Neural progenitor cell (in vitro differentiated cells): Measurements from ENCODE around the gene SPINK6. TPM values are rescaled to one million over a fixed set of nuclear protein-coding genes. Genes with fewer than 3 reads are reported as not detected.

Source experiments
- DNase-seq: peaks from one replicate; pipeline ENCODE4 v3.0.0-alpha.2; 2016; ENCODE audit warnings: low spot score
- H2AFZ ChIP-seq: fragments of 200-600 bp; sonication (generic); replicated peaks from 2 replicates; pipeline ENCODE4 v1.6.1; 2016; ENCODE audit warnings: antibody characterized with exemption
- H3F3A ChIP-seq: fragments of 200-600 bp; sonication (generic); 2 replicates; pipeline ENCODE4 v1.6.1; 2016; ENCODE audit warnings: antibody characterized with exemption, low read depth
- H3K27ac ChIP-seq: fragments of 200-600 bp; sonication (generic); 2 replicates; pipeline ENCODE4 v1.5.1; 2016; ENCODE audit warnings: mild to moderate bottlenecking
- H3K27me3 ChIP-seq: fragments of 200-600 bp; sonication (generic); 2 replicates; pipeline ENCODE4 v1.6.1; 2016; ENCODE audit warnings: mild to moderate bottlenecking, moderate library complexity
- H3K36me3 ChIP-seq: fragments of 200-600 bp; sonication (generic); 2 replicates; pipeline ENCODE4 v1.5.1; 2016
- H3K4me1 ChIP-seq: fragments of 200-600 bp; sonication (generic); 2 replicates; pipeline ENCODE4 v1.6.1; 2016; ENCODE audit warnings: mixed run types
- H3K4me2 ChIP-seq: fragments of 200-600 bp; sonication (generic); 2 replicates; pipeline ENCODE4 v1.6.1; 2016
- H3K4me3 ChIP-seq: fragments of 200-600 bp; sonication (generic); 2 replicates; pipeline ENCODE4 v1.5.1; 2016
- H3K79me2 ChIP-seq: fragments of 200-600 bp; sonication (generic); 2 replicates; pipeline ENCODE4 v1.6.1; 2016; ENCODE audit warnings: low read depth
- H3K9ac ChIP-seq: fragments of 200-600 bp; sonication (generic); 2 replicates; pipeline ENCODE4 v1.6.1; 2016
- H3K9me3 ChIP-seq: fragments of 200-600 bp; sonication (generic); 2 replicates; pipeline ENCODE4 v1.5.1; 2016; ENCODE audit warnings: low read depth
- H4K20me1 ChIP-seq: fragments of 200-600 bp; sonication (generic); 2 replicates; pipeline ENCODE4 v1.6.1; 2016; ENCODE audit warnings: low read depth
- H3K27ac Mint-ChIP-seq: 3 replicates; pipeline ENCODE4 v1.8.0; 2021; ENCODE audit warnings: mixed read lengths
- H3K27me3 Mint-ChIP-seq: 2 replicates; pipeline ENCODE4 v1.8.0; 2022; ENCODE audit warnings: low read depth, mild to moderate bottlenecking, inconsistent platforms, moderate library complexity, mixed read lengths; ENCODE audit not compliant: insufficient read depth
- H3K36me3 Mint-ChIP-seq: 3 replicates; pipeline ENCODE4 v1.8.0; 2021; ENCODE audit warnings: mixed read lengths
- H3K4me1 Mint-ChIP-seq: 3 replicates; pipeline ENCODE4 v1.8.0; 2021; ENCODE audit warnings: mixed read lengths
- H3K4me3 Mint-ChIP-seq: 3 replicates; pipeline ENCODE4 v1.8.0; 2021; ENCODE audit warnings: mild to moderate bottlenecking, moderate library complexity, mixed read lengths
- H3K9me3 Mint-ChIP-seq: 3 replicates; pipeline ENCODE4 v1.8.0; 2020; ENCODE audit warnings: mixed read lengths
- CTCF ChIP-seq: fragments of 200-600 bp; sonication (generic); IDR thresholded peaks from 2 replicates; pipeline ENCODE4 v1.5.1; 2017; ENCODE audit warnings: antibody characterized with exemption, mild to moderate bottlenecking
- EZH2 ChIP-seq: fragments of 200-600 bp; sonication (generic); IDR thresholded peaks from 2 replicates; pipeline ENCODE4 v1.6.1; 2017; ENCODE audit warnings: antibody characterized with exemption, mild to moderate bottlenecking, moderate library complexity
- EZH2phosphoT487 ChIP-seq: fragments of 200-600 bp; sonication (generic); IDR thresholded peaks from 2 replicates; pipeline ENCODE4 v1.6.1; 2017; ENCODE audit warnings: antibody characterized with exemption
- total RNA-seq: library from RNA; depleted of rRNA; stranded (reverse); fragments of >200 nt; gene quantifications from 2 replicates; pipeline ENCODE4 v1.2.3, GENCODE V29; 2015; ENCODE audit warnings: low replicate concordance

Gene SPINK6
- total RNA-seq, 1 donor from 2014 or later: not detected

GRCh38 chr5:148209151-148209770 lies 6.4 kb downstream of the SPINK6 start:
- H4K20me1 ChIP-seq: no peaks in the 10 kb centered on the region
- no peak overlapping the region for H3K27ac ChIP-seq
- no peak overlapping the region for H2AFZ ChIP-seq
- no peaks in the 10 kb centered on the region for H3K9me3 Mint-ChIP-seq
- H3K4me3 Mint-ChIP-seq: no peak overlapping the region
- no peaks in the 10 kb centered on the region for H3F3A ChIP-seq
- H3K9ac ChIP-seq: no peak overlapping the region
- TF ChIP-seq CTCF (no peak), EZH2phosphoT487 (no peak), EZH2 (no peak)
- no peaks in the 10 kb centered on the region for H3K27me3 Mint-ChIP-seq
- H3K36me3 ChIP-seq: no peaks in the 10 kb centered on the region
- no peak overlapping the region for H3K4me3 ChIP-seq
- no peak overlapping the region for H3K27ac Mint-ChIP-seq
- no peaks in the 10 kb centered on the region for H3K79me2 ChIP-seq
- no peaks in the 10 kb centered on the region for H3K4me1 Mint-ChIP-seq
- no peaks in the 10 kb centered on the region for H3K9me3 ChIP-seq
- H3K27me3 ChIP-seq: no peaks in the 10 kb centered on the region
- DNase-seq: no peak
- no peak overlapping the region for H3K4me2 ChIP-seq
- H3K36me3 Mint-ChIP-seq: no peaks in the 10 kb centered on the region
- no peaks in the 10 kb centered on the region for H3K4me1 ChIP-seq

- H3K9ac ChIP-seq: no peak overlapping the region
- Mint-ChIP-seq H3K9me3 (no peaks in the 10 kb centered on the region), H3K4me1 (no peaks in the 10 kb centered on the region), H3K4me3 (no peak overlapping the region), H3K36me3 (no peaks in the 10 kb centered on the region), H3K27ac (no peak overlapping the region), H3K27me3 (no peaks in the 10 kb centered on the region)
- no peaks in the 10 kb centered on the region for H3F3A ChIP-seq
- no peak overlapping the region for H3K4me3 ChIP-seq
- no peaks in the 10 kb centered on the region for H4K20me1 ChIP-seq
- H3K4me1 ChIP-seq: no peaks in the 10 kb centered on the region
- no peaks in the 10 kb centered on the region for H3K36me3 ChIP-seq
- H3K27ac ChIP-seq: no peak overlapping the region
- TF ChIP-seq CTCF: no peak
- no peak for TF ChIP-seq EZH2phosphoT487
- no peak for TF ChIP-seq EZH2
- no peak for DNase-seq
- no peaks in the 10 kb centered on the region for H3K79me2 ChIP-seq
- no peak overlapping the region for H2AFZ ChIP-seq
- H3K27me3 ChIP-seq: no peaks in the 10 kb centered on the region
- no peaks in the 10 kb centered on the region for H3K9me3 ChIP-seq
- no peak overlapping the region for H3K4me2 ChIP-seq
These were observed 11.9 kb downstream of the SPINK6 start for GRCh38 chr5:148214665-148215185.

GRCh38 chr5:148221508-148221907 lies 18.7 kb downstream of the SPINK6 start:
- H3K4me3 Mint-ChIP-seq: no peak overlapping the region
- TF ChIP-seq EZH2phosphoT487 (no peak), CTCF (no peak), EZH2 (no peak)

More at GRCh38 chr5:148221508-148221907, 18.7 kb downstream of the SPINK6 start:
- H3K4me1 Mint-ChIP-seq: no peaks in the 10 kb centered on the region
- H3K36me3 Mint-ChIP-seq: no peaks in the 10 kb centered on the region
- H3K27me3 ChIP-seq: no peaks in the 10 kb centered on the region
- no peaks in the 10 kb centered on the region for H3F3A ChIP-seq
- no peak overlapping the region for H3K27ac ChIP-seq
- H3K9me3 ChIP-seq: no peaks in the 10 kb centered on the region
- H2AFZ ChIP-seq: no peak overlapping the region
- H3K9me3 Mint-ChIP-seq: no peaks in the 10 kb centered on the region
- no peaks in the 10 kb centered on the region for H3K27me3 Mint-ChIP-seq
- H3K4me1 ChIP-seq: no peaks in the 10 kb centered on the region
- DNase-seq: no peak
- H3K79me2 ChIP-seq: no peaks in the 10 kb centered on the region
- H3K4me3 ChIP-seq: no peak overlapping the region
- H3K36me3 ChIP-seq: no peaks in the 10 kb centered on the region
- no peaks in the 10 kb centered on the region for H4K20me1 ChIP-seq
- H3K27ac Mint-ChIP-seq: no peak overlapping the region
- H3K4me2 ChIP-seq: no peak overlapping the region
- H3K9ac ChIP-seq: no peak overlapping the region
